DND-41 (cell line): Measurements from ENCODE around the gene DNAJB7.

Experiments
- ATAC-seq: fragments of 200-7000 bp; cut with Tn5 transposase; 3 replicates; pipeline ENCODE4 v1.9.1; 2021; ENCODE audit warnings: low read depth; ENCODE audit not compliant: insufficient read depth
- DNase-seq: peaks from one replicate; pipeline ENCODE4 v3.0.0-alpha.2; 2020
- H2AFZ ChIP-seq: 2 replicates; pipeline ENCODE4 v1.6.0; 2012; ENCODE audit warnings: low read depth, low read length
- H3K27ac ChIP-seq: 2 replicates; pipeline ENCODE4 v1.5.1; 2012; ENCODE audit warnings: low read length, inconsistent platforms
- H3K27me3 ChIP-seq: fragments of 200-600 bp; sonication (generic); 2 replicates; pipeline ENCODE4 v1.6.0; 2012; ENCODE audit warnings: low read length, mild to moderate bottlenecking, inconsistent platforms; ENCODE audit not compliant: insufficient read depth, poor library complexity
- H3K36me3 ChIP-seq: 2 replicates; pipeline ENCODE4 v1.5.1; 2012; ENCODE audit warnings: low read length, inconsistent platforms; ENCODE audit not compliant: insufficient read depth
- H3K4me1 ChIP-seq: 2 replicates; pipeline ENCODE4 v1.5.1; 2012; ENCODE audit warnings: mild to moderate bottlenecking, low read length; ENCODE audit not compliant: insufficient read depth
- H3K4me2 ChIP-seq: 2 replicates; pipeline ENCODE4 v1.6.0; 2012; ENCODE audit warnings: mild to moderate bottlenecking, moderate library complexity, low read length, inconsistent platforms; ENCODE audit not compliant: insufficient read depth
- H3K4me3 ChIP-seq, 2 experiments: fragments of 200-600 bp in 1 of 2; shearing (Covaris generic) in 1 of 2; 2 replicates each; pipeline ENCODE4 v1.5.1; 2012 to 2016; ENCODE audit warnings: inconsistent platforms in 2 of 2, low read length in 2 of 2, mild to moderate bottlenecking in 2 of 2, low read depth in 1 of 2, moderate library complexity in 1 of 2
- H3K79me2 ChIP-seq: 2 replicates; pipeline ENCODE4 v1.6.0; 2012; ENCODE audit warnings: low read length, inconsistent platforms; ENCODE audit not compliant: insufficient read depth
- H3K9ac ChIP-seq: 2 replicates; pipeline ENCODE4 v1.6.0; 2012; ENCODE audit warnings: low read depth, mild to moderate bottlenecking, inconsistent platforms, low read length, moderate library complexity
- H3K9me3 ChIP-seq: 2 replicates; pipeline ENCODE4 v1.5.1; 2012; ENCODE audit warnings: low read length, moderate library complexity, mild to moderate bottlenecking, inconsistent platforms; ENCODE audit not compliant: insufficient read depth, severe bottlenecking
- H4K20me1 ChIP-seq: 2 replicates; pipeline ENCODE4 v1.6.0; 2012; ENCODE audit warnings: low read length; ENCODE audit not compliant: insufficient read depth
- CTCF ChIP-seq: IDR thresholded peaks from 2 replicates; pipeline ENCODE4 v1.5.1; 2012; ENCODE audit warnings: borderline replicate concordance, low read length, moderate library complexity, mild to moderate bottlenecking; ENCODE audit not compliant: poor library complexity, severe bottlenecking; ENCODE audit errors: extremely low read depth
- EZH2 ChIP-seq: IDR thresholded peaks from 3 replicates; pipeline ENCODE4 v1.6.1; 2012; ENCODE audit warnings: borderline replicate concordance, low read depth, mild to moderate bottlenecking, moderate library complexity, low read length, inconsistent platforms; ENCODE audit not compliant: severe bottlenecking

Gene DNAJB7

GRCh38 chr22:40862013-40862412 is at the start of gene DNAJB7:
Gene DNAJB7 (minus strand): TSS chr22:40862113. CDS start chr22:40861994, 119 bp downstream.
- H4K20me1 ChIP-seq: no peaks in the 10 kb centered on the region
- H3K27ac ChIP-seq: no peak within 1 kb of the TSS
- peaks cover 17% of the 10 kb centered on the region for H3K4me1 ChIP-seq
- no peak within 1 kb of the TSS for H3K9ac ChIP-seq
- no peaks in the 10 kb centered on the region for H3K9me3 ChIP-seq
- no peak within 1 kb of the TSS for H3K4me2 ChIP-seq
- no peak within 1 kb of the TSS for H3K4me3 ChIP-seq
- TF ChIP-seq CTCF (no peak), EZH2 (no peak)
- ATAC-seq: no peak
- H3K79me2 ChIP-seq: peaks cover 56% of the 10 kb centered on the region
- H3K36me3 ChIP-seq: peaks cover 19% of the 10 kb centered on the region
- H2AFZ ChIP-seq: no peak within 1 kb of the TSS
- no peak for DNase-seq
- no peaks in the 10 kb centered on the region for H3K27me3 ChIP-seq

DNA sequence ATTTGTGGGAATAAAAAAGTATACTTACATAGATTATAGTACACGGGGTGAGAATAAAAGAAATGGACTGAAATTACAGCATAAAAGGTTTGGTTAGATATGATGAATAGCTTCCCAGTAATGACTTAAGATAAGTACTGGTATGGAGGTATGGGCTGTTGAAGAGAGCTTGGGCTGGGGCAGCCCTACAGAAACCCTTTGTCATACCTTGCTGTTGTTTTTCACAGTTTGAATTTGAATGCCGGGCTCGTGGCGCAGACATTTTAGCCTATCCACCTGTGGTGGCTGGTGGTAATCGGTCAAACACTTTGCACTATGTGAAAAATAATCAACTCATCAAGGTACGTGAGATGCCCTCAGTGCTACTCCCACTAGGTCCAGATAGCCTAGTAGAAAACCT is 47.0 kb upstream of the DNAJB7 start:
- no peaks in the 10 kb centered on the region for H3K27me3 ChIP-seq
- no peak overlapping the region for H3K4me2 ChIP-seq
- H3K4me1 ChIP-seq: no peaks in the 10 kb centered on the region
- DNase-seq (no peak), ATAC-seq (no peak)
- H3K79me2 ChIP-seq: no peaks in the 10 kb centered on the region
- H3K4me3 ChIP-seq: no peak overlapping the region
- H3K27ac ChIP-seq: no peak overlapping the region
- no peaks in the 10 kb centered on the region for H4K20me1 ChIP-seq
- H3K9ac ChIP-seq: no peak overlapping the region
- TF ChIP-seq EZH2 (no peak), CTCF (no peak)
- H3K36me3 ChIP-seq: peaks cover 15% of the 10 kb centered on the region; the same call in 1 of the 2 replicates
- H2AFZ ChIP-seq: no peak overlapping the region
- H3K9me3 ChIP-seq: no peaks in the 10 kb centered on the region

GRCh38 chr22:40904101-40904500 is 42.2 kb upstream of the DNAJB7 start:
- no peak for TF ChIP-seq EZH2
- TF ChIP-seq CTCF: no peak
- Histone ChIP-seq H3K9me3 (no peaks in the 10 kb centered on the region), H3K27ac (no peak overlapping the region), H3K4me3 (no peak overlapping the region), H3K27me3 (no peaks in the 10 kb centered on the region), H4K20me1 (no peaks in the 10 kb centered on the region), H3K36me3 (peaks cover 4% of the 10 kb centered on the region; the same call in 1 of the 2 replicates), H2AFZ (no peak overlapping the region), H3K79me2 (no peaks in the 10 kb centered on the region), H3K9ac (no peak overlapping the region), H3K4me1 (no peaks in the 10 kb centered on the region), H3K4me2 (no peak overlapping the region)
- ATAC-seq: no peak
- DNase-seq: no peak
